NK-92 (cell line): Measurements from ENCODE around the gene PYGB.
"Not testable (repeated sequence)": the region's sequence is repeated elsewhere in the genome, so short reads cannot be mapped to it uniquely, and the experiment has no call there.

Source experiments
- DNase-seq: peaks from one replicate; lab custom pipeline; 2025; ENCODE audit not compliant: unreplicated experiment; lab: John Stamatoyannopoulos, UW

The PYGB gene

DNA sequence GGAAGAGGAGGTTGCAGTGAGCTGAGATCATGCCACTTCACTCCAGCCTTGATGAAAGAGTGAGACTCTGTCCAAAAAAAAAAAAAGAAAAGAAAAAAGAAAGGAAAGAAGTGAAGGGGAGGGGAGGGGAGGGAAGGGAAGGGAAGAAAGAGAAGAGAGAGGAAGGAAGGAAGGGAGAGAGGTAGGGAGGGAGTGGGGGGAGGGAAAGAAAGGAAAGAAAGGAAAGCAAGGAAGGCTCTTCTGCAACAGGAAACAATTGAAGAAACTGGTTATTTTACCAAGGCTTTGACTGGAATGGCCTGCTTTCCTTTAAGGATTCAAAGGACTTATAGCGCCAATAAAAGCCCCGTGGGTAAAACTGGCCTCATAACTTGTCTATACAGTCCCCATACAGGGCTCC, 78.1 kb downstream of the PYGB start:
- no peak for DNase-seq

DNA sequence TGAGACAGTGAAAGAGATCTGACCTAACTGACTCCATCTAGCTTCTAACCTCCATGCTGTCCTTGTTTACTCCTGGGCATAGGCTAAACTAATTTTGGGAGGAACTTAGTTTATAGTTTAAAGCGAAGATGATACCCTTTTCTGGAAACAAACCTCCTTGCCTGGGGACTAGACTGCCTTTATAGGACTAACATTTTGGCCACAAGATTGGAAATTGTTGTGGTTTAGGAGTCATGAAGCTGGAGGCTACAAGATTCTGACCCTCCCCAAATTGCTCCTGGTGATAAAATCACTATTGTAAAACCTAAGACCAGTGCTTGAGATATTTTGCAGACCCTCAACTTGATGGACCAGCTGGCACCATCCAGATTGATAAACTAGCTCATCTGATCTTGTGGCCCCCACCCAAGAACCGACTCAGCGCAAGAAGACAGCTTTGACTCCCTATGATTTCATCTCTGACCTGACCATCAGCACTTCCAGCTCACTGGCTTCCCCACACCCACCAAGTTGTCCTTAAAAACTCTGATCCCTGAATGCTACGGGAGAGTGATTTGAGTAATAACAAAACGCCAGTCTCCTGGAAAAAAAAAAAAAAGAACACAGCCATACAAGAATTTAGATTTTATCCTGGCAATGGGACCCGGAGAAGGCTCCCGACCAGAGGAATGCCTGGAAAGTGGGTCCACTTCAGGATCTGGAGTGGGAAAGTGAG, 79.8 kb downstream of the PYGB start:
- DNase-seq = no peak

DNA sequence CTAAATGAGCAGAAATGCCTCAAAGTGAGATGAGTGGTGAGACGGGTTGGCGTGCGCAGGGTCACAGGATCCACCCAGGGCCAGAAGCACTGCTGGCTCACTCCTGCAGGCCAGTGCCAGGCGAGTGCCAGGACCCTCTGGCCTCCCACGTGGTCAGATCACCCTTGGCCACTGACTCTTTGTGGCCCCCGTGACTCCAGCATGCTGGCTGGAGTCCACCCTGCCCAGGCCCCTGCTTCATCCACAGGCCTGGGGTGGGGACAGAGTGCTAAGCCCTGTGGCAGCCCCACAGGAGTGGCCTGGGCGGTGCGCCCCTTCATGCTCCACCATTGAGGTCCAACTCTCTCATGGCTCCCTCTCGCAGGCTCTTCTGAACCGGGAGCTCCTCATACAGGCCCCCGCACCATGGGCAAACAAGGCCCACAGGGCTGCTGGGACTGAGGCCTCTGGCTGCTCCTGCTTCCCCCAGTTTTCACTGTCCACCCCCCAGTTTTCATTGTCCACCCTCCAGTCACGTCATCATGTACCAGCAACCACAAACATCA, 81.1 kb downstream of the PYGB start:
- no peak for DNase-seq

DNA sequence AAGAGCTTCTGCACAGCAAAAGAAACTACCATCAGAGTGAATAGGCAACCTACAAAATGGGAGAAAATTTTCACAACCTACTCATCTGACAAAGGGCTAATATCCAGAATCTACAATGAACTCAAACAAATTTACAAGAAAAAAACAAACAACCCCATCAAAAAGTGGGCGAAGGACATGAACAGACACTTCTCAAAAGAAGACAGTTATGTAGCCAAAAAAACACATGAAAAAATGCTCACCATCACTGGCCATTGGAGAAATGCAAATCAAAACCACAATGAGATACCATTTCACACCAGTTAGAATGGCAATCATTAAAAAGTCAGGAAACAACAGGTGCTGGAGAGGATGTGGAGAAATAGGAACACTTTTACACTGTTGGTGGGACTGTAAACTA, 87.1 kb downstream of the PYGB start:
- DNase-seq = not testable (repeated sequence)

DNA sequence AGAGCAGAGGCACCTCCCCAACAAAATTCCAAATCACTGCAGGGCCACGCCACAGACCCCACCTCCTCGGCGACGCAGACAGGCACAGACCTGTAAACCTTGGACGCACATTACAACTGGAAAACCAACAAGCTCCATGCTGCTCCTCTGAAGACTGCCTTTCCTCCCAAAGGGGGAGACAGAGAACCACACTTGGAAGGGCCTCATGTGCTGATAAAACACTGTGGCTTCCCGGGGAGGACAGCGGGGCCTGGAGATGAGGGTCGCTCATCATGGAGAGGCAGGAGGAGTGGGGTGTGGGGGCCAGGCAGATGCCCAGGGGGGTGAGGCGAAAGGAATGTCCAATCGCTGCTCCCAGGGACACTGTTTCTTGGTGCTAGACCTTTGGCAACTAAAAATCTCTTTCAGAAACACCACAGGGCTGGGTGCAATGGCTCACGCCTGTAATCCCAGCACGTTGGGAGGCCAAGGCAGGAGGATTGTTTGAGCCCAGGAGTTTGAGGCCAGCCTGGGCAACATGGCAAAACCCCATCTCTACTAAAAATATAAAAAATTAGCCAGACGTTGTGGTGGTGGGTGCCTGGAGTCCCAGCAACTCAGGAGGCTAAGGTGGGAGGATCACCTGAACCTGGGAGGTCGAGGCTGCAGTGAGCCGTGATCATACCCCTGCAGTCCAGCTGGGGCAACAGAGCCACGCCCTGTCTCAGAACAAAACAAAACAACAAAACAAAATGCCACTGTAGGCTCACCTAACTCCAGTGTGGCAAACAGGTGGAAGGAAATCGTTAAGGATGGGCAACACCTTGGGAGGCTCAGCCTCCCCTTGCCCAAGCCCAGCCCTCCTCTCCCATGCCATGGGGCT, 88.9 kb downstream of the PYGB start:
- DNase-seq = no peak

DNA sequence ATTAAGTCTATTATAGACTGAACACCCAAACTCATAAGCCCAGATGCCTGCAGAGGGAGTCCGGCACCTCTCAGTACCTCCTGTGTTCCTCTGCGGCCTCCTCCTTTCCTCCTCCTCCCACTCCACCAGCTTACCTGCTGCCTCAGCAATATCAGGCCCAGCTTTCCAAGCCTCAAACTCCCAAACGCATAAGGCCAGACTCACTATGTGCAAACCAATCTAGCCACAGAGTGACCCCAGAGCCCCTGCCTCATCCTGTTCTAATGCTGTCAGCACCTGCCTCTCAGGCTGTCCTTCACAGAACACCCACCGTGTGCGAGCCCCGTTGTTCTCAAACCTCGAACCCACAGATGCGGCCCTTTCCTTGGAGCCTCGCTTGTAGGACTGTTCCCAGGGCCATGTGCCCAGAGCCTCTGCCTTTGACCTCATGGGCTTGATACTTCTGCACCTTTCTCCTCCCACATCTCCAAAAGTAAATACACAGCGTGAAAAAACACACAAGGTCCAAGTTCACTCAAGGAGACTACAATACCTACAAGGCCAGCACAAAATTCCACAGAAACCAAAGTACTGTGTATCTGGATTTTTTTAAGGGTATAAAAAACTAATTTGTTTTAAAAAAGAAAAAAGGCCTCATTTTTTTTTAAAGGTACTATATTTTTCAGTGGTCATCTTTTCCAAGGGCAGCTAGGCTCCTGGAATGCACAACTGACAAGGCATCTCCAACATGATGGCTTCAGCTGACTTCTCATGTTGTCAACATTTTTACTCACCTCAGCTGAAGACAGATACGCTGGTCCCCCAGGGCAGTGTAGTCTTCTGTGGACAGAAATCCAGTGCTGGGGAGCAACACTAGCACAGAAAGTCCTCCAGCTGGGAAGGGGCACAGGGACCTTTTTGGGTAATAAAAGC, 90.5 kb downstream of the PYGB start:
- DNase-seq = no peak

DNA sequence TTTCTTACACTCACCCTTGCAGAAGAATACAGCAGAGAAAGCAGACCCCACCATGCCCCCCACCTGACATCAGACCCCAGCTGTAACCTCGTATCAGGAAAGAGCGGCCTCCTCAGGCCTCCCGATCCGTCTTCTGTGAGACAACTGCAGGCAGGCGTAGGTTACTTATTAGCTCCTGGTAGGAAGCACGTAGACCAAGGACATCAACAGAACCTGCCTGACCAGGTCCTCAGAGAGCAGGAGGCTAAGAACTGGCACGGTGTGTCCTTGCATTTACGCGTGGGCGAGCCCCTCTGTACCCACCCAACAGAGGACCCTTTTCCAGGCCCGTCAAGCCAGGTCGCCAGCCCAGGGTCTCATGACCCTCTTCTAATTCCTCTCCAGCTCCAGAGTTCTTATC, 91.7 kb downstream of the PYGB start:
- no peak for DNase-seq

DNA sequence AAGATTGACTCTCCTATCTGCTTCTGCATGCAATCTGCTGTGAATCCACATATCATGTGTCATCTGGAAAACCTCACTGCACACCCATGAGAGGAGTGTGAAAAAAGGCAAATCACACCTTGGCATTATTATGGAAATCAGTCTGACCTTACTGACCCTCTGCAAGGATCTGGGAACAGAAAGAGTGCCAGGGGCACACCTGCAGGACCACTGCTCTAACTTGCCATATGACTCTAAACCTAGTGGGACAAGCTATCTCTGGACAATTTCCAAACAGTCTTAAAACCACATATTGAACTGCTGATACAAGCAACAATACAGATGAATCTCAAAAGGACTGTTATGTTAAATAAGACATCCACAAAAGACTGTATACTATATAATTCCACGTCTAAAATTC, 92.5 kb downstream of the PYGB start:
- DNase-seq = no peak

DNA sequence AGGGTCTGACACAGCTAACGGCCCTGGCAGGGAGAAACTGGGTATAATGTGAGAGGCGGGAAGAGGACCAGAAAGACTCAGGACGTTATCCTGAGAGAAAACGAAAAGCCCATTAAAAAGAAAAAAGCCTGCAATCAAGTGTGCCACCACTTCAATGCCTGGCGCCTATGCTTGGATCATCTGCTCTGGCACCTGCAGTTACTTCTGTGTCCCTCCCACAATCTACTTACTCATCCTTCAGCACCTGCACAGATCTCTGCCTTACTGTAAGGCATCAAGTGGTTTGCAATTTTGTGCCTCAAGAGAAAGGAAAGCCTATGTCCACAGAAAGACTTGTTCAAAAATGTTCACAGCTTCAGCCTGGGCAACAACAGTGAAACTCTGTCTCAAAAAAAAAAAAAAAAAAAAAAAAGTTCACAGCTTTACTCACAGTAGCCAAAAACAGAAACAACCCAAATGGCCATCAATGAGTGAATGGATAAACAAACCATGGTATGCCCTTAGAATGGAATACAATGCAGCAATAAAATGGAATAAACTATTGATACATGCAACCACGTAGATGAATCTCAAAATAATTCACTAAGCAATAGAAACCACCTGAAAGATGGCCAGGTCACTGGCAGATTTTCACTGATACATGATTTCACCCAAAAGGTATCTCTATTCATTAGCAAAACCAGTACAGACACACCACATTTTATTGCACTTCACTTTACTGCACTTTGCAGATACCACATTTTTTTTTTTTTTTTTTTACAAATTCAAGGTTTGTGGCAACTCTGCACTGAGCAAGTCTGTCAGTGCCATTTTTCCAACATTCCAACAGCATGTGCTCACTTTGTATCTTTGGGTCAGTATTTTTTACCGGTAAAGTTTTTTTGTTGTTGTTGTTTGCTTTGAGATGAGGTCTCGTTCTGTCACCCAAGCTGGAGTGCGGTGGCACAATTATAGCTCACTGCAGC, 94.1 kb downstream of the PYGB start:
- no peak for DNase-seq

DNA sequence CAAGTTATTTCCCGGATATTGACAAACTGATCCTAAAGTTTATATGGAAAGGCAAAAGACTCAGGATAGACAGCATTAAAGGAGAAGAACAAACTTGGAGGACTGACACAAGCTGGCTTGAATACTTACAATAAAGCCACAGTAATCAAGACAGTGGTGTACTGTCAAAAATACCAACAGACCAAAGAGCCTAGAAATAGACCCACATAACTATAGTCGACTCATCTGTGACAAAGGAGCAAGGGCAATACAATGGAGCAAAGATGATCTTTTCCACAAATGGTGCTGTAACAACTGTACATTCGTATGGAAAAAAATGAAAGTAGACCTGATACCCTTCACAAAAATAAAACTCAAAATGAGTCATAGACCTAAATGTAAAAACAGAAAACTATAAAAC, 96.7 kb downstream of the PYGB start:
- DNase-seq = no peak

DNA sequence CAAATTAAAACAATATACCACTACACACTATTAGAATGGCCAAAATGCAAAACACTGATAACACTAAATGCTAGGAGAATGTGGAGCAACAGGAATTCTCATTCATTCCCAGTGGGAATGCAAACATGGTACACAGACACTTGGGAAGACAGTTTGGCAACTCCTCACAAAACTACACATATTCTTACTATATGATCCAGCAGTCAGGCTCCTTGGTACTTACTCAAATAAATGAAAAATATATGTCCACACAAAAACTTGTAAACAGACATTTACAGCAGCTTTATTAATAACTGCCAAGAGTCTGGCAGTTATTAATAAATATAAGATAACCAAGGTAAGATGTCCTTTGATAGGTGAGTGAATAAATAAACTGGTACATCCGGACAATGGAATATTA, 97.8 kb downstream of the PYGB start:
- no peak for DNase-seq

DNA sequence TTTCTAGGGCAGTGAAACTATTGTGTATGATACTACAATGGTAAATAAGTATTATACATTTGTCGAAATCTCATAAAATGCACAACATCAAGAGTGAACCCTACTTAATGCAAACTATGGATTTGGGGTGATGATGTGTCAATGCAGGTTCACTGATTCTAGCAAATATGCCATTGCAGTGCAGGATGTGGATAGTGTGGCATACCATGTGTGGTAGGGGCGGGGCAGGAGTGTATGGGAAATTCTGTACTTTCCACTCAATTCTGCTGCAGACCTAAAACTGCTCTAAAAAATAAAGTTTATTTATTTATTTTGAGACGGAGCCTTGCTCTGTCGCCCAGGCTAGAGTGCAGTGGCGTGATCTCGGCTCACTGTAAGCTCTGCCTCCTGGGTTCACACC, 98.5 kb downstream of the PYGB start:
- no peak for DNase-seq
